NCI-H345 (cell line): ENCODE results near the gene BBC3.
"Not testable (repeated sequence)": the region's sequence is repeated elsewhere in the genome, so short reads cannot be mapped to it uniquely, and the experiment has no call there.

Experiments
- DNase-seq: peaks from one replicate; lab custom pipeline; 2025; lab: John Stamatoyannopoulos, UW

BBC3 gene

GRCh38 chr19:47230921-47231214 lies at the start of gene BBC3:
BBC3 (minus strand) TSS chr19:47231199; CDS start chr19:47228431, 2,768 bp downstream.
- no peak for DNase-seq

- DNase-seq: no peak
These were observed 49.3 kb upstream of the BBC3 start for GRCh38 chr19:47280183-47280797.

DNA sequence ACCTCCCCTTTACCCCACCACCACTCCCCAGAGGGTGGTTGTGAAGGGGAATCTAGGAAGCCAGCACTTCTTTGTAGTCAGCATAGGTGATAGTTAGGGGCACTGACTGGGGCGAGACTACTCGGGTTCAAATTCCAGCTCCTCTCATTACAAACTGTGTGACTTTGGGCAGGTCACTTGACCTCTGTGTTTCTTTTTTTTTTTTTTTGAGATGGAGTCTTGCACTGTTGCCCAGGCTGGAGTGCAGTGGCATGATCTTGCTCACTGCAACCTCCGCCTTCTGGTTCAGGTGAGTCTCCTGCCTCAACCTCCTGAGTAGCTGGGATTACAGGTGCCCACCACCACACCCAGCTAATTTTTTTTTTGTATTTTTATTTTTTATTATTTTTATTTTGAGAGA lies 45.5 kb upstream of the BBC3 start:
- DNase-seq: not testable (repeated sequence)

DNA sequence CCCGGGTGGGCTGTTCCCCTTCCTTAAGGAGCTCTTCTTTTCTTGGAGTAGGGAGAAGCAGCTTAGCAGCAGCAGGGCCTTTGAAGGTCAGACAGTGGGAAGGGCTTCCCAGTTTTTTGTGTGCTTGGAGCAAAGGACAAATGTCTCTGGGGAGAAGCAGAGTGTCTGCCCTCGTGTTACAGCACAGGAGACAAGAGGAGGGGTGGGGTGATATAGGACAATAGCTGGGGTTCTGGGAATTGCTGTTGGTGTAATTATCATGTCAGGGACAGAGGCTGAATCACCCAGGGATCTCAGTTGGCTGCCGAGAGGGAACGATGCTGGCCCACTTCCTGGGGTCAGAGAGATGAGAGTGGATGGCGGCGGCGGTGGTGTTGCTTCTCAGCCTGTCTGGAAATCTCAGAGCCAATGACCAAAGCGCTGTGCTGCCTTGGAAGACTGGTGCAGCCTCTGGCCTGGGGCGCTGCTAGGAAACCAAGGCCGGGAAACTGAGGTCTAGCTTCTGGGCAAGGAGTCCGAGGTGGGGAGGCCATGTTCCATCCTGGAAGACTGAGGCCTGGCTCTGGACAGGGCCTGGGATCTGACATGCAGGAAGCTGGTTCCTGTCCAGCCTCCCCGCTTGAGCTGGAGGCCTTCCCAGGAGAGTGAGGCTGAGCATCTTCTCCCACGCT lies 44.9 kb upstream of the BBC3 start:
- peak; percentile 9 for DNase-seq

GRCh38 chr19:47274891-47275761 lies 44.1 kb upstream of the BBC3 start:
- DNase-seq: no peak

DNA sequence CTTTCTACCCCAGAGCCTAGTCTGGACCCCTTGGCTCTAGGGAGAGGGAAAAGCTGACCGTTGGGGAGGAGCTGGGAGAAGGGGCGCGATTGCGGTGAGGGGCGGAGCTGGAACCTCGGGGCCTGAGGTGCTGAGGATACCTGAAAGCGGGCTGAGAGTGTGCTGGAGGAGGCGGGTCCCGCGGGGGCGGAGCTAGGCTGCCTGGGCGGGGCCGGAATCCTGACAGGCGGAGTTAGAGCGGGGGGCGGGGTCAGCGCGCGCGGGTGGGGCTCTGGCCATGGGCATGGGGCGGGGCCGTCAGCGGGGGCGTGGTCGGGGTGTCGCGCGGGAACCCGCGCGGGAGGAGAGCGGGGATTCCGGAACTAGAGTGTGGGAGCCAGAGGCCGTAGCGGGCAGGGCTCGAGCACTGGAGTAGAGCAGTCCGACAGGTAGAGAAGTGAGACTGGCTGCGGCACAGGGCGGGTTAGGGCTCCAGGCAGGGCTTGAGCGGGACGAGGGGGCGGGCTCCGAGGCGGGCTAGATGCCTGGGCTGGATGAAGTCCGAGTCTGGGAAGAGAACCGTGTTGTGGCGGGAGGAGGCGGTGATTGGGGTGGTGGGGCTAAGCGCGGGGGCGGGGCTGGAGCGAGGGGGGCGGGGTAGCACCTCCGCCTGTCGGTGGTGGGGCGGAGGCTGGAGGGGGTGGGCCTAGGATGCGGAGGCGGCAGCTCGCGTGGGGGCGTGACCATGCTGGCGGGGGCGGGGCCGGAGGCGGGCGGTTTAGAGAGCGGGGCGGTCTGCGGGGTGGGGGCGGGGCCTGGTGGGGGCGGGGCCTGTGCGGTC lies 43.3 kb upstream of the BBC3 start, which contains the start of gene INAFM1:
Gene INAFM1, plus strand, starts transcription at position 815 of the 820 bp plus-strand sequence. CDS start 35 bp downstream, outside the sequence.
- DNase-seq: peak; percentile 91

DNA sequence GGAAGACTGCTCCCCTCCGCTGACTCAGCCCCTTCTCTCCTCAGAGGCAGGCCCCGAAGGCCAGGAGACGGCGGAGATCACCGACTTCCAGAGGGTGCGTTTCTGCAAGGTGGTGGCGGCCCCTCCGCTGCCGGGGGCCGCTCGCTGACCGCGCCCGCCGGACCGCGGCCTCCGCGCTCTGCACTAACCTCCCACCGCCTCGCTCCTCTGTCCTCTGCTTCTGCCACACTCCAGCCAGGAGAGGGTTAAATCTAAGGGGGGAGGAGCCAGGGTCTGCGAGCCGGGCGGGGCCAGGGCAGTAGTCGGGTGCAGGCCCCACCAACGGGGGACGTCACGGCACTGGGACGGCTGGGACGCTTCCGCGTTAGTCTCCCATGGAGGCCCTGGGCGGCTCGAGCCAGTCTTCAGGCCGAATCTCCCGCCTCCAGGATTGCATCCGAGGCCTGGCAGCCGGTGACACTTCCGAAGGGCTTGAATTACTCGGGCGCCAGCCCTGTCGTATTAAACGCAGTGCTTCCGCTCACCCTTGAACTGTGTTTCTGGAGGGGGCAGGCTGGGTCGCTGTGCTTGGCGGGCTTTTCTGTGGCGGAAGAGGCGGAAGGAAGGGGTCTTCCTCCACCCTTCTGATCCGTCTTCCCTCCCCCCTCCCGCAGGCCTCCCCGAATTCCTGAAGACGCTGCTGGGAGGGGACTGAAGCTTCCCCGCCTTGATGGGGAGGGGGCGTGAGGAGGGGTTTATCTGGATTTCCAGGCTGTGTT lies 42.5 kb upstream of the BBC3 start:
- peak; percentile 83 for DNase-seq

GRCh38 chr19:47272448-47273312 lies 41.7 kb upstream of the BBC3 start:
- DNase-seq: no peak

- no peak for DNase-seq
These were observed 41.0 kb upstream of the BBC3 start for GRCh38 chr19:47271949-47272348.

DNA sequence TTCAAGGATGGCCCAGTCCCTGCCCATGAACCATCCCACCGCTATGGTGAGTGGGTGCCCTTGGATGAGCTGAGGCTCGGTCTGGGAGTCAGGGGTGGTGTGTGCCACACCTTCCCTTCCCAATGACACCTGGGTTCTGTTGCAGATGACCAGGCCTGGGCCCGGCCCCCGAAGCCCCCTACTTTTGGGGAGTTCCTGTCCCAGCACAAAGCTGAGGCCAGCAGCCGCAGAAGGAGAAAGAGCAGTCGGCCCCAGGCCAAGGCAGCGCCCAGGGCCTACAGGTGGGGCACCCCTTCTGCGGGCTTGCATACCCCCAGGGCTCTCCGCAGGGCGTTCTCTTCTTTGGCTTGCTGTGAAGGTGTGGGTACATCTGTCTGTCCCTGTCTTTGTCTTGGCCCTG lies 39.4 kb upstream of the BBC3 start:
- no peak for DNase-seq

DNA sequence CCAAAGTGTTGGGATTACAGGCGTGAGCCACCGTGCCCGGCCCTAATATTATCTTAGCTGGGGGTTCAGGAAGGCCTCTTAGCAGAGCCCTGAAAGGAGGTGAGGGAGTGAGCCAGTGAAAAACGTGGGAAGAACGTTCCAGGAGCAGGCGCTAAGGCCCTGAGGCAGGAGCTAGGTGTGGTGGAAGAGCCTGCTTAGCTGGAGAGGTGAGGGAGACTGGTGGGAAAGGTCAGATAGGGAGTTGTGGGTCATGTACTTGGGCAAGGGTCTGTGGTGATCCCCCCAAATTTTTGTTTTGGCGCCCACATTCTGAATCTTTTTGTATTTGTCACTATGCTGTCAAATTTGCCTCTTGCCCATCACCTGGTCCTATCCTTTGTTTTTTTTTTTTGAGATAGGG lies 38.6 kb upstream of the BBC3 start:
- no peak for DNase-seq

DNA sequence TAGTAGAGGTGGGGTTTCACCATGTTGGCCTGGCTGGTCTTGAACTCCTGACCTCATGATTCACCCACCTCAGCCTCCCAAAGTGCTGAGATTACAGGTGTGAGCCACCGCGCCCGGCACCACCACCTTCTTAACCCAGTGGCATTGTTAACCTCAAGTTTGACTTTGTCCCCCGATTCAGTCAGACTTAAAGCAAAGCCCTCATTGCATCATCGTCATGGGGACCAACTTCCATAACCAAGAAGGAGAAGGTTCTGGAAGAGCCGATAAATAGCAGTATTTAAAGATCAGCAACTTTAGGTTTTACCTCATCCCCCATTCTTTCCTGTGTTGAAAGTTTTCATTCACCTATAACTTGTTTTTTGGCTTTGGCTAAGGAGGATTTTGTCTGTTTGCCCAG lies 37.0 kb upstream of the BBC3 start:
- DNase-seq: no peak

DNA sequence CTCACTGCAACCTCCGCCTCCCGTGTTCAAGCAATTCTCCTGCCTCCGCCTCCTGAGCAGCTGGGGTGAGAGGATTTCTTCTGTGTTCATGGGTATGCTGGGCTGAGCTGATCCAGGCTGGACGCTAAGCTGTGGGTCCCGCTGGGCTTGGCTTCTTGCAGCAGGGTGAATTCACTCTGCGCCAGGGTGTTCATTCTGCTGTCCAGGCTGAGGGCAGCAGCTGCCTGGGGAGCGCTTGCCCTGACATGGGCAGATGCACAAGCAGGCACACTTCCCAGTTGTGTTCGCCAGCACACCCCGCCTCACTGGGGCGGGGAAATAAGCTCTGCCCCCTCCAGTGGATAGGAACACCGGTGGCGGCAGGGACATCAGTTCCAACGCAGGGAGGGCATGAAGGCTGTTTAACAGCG lies 36.4 kb upstream of the BBC3 start:
- no peak for DNase-seq

DNA sequence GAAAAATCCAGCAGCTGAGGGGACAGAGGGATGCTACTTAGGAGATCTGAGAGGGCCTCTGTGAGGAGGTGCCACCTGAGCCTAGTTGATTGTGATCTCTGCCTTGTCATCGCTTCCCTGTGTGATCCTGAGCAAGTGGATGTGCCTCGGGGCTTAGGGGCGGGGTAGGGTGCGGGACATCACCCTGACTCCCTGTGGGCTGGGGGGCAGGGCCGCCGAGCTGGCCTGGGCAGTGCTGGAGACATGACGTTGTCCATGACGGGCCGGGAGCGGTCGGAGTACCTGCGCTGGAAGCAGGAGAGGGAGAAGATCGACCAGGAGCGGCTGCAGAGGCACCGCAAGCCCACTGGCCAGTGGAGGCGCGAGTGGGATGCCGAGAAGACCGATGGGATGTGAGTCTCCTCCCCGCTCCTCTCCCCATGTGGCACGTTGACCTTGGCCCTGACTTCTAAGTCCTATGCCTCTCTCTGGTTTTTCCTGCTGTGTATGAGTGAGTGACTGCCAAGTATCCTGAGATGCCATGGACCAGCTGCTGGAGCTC lies 35.5 kb upstream of the BBC3 start:
- no peak for DNase-seq

GRCh38 chr19:47264629-47265028 lies 33.6 kb upstream of the BBC3 start:
- no peak for DNase-seq

DNA sequence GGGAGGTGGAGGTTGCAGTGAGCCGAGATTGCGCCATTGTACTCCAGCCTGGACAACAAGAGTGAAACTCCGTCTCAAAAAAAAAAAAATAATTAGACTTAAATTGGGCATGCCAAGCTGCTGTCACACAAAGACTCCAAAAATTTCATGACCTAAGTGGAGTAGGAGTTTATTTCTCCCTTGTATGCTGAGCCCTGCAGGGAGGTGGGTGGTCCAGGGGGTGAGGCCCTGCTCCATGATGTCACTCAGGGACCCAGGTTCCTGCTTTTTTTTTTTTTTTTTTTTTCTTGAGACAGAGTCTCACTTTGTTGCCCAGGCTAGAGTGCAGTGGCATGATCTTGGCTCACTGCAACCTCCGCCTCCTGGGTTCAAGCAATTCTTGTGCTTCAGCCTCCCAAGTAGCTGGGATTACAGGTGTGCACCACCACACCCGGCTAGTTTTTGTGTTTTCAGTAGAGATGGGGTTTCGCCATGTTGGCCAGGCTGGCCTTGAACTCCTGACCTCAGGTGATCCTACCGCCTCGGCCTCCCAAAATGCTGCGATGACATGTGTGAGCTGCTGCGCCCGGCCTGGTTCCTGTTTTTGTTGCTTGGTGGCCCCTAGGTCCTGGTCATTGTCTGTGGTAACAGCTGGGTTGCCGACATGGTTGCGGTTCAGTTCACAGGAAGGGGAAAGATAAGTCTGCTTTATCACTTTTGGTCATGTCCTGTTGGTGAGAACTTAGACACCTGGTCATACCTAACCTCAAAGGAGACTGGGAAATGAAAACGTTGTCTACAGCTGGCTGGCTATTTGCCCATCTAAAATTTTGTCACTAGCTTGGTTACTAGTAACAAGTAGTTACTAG lies 31.2 kb upstream of the BBC3 start:
- DNase-seq: not testable (repeated sequence)

DNA sequence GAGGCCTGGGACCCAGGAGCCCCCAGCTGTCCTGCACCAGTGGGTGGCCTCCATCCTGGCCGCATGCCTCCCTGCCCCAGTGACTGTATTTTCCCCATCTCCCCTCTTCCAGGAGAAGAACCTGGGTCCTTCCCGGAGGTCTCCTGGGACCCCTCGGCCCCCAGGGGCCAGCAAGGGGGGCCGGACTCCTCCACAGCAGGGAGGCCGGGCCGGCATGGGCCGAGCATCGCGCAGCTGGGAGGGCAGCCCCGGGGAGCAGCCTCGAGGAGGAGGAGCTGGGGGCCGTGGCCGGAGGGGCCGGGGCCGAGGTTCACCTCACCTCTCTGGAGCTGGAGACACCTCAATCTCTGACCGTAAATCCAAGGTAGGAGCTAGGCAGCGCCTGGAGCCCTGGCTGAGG lies 29.5 kb upstream of the BBC3 start:
- no peak for DNase-seq

GRCh38 chr19:47258895-47259555 lies 28.0 kb upstream of the BBC3 start:
- DNase-seq: no peak

DNA sequence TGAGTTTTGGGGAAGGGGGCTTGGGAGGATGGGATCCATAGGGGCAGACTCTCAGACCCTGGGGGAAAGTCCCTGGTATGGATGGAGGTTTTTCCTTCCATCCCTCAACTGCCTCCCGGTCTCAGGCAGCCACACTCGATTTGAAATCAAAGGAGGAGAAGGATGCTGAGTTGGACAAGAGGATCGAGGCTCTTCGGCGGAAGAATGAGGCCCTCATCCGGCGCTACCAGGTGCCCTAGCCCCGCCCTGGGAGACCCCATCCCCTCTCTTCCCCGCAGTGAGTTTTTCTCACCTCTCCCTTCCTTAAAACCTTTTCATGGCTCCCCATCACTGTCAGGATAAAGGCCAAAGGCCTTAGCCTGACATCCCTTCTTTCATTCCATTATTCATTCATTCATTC lies 27.4 kb upstream of the BBC3 start:
- DNase-seq: no peak
